Epithelial cell of alveolus of lung (primary cell): ENCODE data around the gene SYNJ2BP. TPM values are rescaled to one million over a fixed set of nuclear protein-coding genes. Genes with fewer than 3 reads are reported as not detected.

Experiments
- total RNA-seq: library from RNA; depleted of rRNA; stranded (reverse); fragments of >200 nt; gene quantifications from 2 replicates; pipeline ENCODE4 v1.2.1, GENCODE V29; 2015

SYNJ2BP gene
- total RNA-seq, result 11.1 and 23.5 TPM in 2 replicates

DNA sequence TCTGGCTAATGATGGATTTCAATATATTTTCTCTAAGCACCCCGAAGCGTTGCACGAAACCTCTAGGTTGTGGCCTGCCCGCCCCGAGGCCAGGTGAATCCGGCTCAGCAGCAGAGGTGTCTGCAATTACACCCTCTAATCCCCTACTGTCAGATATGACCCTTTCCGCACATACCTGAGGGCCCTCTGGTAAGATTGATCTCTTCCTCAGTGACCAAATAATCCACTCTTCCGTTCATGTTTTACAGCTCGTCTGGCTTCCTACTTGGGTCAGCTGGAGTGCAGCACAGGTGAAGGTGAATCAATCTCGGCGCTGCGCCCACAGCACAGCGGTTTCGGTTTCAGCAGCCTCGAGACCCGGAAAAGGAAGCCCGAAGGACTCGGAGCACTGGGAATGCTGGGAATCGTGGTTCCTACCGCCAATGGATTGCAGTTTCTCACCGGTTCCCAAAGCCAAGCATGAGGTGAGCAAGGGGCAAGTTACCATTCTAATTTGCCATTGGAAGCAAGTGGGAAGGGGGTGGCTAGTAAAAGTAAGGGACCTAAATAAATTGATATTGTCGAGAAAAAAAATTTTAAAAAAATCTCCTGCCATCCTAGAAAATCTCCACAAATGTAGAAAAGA is at the start of gene SYNJ2BP:
TSS of gene SYNJ2BP (minus strand) at position 366 of the 625 bp plus-strand sequence. CDS start at position 239, 127 bp downstream.

DNA sequence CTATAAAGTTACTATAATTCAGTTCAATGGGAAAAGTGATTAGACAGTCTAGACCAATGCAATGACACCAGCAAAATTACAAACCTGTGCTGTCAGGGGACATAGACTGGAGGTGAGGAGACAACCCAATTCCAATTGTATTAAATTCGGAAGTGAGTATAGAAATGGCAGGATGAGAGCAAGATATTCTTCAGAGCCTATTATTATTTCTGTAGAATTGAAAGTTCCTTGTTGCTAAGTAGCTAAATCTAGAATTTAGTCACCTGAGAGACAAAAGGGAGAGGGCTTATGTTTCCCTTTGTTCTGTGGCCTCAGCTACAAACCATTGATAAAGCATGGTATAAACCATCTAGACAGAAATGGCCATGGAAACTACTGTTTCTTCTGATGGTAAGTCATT is 35.0 kb upstream of the SYNJ2BP start, which contains the start of gene ADAM21:
TSS of gene ADAM21 (plus strand) at position 301 of the 400 bp plus-strand sequence. CDS start 5,326 bp downstream, outside the sequence.

Other genes starting within 250 kb of the SYNJ2BP start
- 0.52 and 1.4 TPM in 2 replicates for gene SLC8A3, start 228.1 kb downstream of the SYNJ2BP start, total RNA-seq
- gene COX16, start 57.4 kb downstream of the SYNJ2BP start, total RNA-seq, result 33.6 and 39.2 TPM in 2 replicates
- 0.26 and 0.32 TPM in 2 replicates for gene ADAM21, start 35.1 kb upstream of the SYNJ2BP start, total RNA-seq
- gene ADAM20, start 117.9 kb upstream of the SYNJ2BP start, total RNA-seq, result under 0.01 and 0.24 TPM in 2 replicates
- 22.9 and 28.1 TPM in 2 replicates for gene MED6, start 183.6 kb upstream of the SYNJ2BP start, total RNA-seq
- 0.32 and 0.78 TPM in 2 replicates for gene TTC9, start 224.8 kb upstream of the SYNJ2BP start, total RNA-seq